GM12872 (cell line): Measurements from ENCODE around the gene DAPK2.

Source experiments
- TF ChIP-seq, protein P1 (sequence below): IDR thresholded peaks from 3 replicates; pipeline ENCODE4 v1.5.1; 2011; ENCODE audit warnings: low read depth, mild to moderate bottlenecking, low read length, moderate library complexity; ENCODE audit not compliant: insufficient read depth

DAPK2 gene

DNA sequence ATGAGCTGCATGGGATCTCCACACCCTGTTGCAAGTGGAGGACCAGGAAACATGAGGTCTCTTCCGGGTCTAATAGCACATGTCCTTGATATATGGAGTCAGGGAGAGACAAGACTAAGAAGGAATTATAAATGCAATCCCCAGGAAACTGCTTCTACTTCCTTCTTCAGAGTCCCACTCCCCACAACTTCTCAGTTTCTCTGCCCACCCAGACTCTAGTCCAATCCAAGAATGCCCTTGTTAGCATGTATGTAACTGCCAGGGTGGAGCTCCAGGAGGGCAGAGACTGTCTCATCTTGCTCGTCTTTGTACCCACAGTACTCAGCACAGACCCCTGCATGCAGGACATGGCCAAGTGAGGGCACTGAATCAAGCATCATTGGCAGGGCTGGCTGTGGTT is 8.3 kb downstream of the DAPK2 start:
- TF ChIP-seq, protein P1, sequence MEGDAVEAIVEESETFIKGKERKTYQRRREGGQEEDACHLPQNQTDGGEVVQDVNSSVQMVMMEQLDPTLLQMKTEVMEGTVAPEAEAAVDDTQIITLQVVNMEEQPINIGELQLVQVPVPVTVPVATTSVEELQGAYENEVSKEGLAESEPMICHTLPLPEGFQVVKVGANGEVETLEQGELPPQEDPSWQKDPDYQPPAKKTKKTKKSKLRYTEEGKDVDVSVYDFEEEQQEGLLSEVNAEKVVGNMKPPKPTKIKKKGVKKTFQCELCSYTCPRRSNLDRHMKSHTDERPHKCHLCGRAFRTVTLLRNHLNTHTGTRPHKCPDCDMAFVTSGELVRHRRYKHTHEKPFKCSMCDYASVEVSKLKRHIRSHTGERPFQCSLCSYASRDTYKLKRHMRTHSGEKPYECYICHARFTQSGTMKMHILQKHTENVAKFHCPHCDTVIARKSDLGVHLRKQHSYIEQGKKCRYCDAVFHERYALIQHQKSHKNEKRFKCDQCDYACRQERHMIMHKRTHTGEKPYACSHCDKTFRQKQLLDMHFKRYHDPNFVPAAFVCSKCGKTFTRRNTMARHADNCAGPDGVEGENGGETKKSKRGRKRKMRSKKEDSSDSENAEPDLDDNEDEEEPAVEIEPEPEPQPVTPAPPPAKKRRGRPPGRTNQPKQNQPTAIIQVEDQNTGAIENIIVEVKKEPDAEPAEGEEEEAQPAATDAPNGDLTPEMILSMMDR = no peak

DNA sequence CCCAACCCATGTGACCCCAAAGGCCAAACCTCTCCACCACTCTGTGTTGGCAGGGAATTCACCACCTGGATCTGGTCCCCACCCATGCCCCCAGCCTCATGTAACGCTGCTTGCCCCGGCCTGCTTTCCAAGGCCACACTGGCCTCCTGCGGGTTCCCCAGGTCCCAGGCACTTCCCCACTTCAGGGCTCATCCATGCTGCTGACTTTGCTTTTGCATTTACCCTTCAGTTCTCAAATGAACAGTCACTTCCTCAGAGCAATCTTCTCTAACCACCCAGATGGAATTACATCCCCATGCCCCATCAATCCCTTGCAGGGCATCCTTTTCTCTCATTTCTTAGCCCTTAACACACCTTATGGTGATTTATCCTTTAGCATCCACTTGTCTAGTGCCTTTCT is 9.2 kb downstream of the DAPK2 start:
- TF ChIP-seq, protein P1 = no peak

DNA sequence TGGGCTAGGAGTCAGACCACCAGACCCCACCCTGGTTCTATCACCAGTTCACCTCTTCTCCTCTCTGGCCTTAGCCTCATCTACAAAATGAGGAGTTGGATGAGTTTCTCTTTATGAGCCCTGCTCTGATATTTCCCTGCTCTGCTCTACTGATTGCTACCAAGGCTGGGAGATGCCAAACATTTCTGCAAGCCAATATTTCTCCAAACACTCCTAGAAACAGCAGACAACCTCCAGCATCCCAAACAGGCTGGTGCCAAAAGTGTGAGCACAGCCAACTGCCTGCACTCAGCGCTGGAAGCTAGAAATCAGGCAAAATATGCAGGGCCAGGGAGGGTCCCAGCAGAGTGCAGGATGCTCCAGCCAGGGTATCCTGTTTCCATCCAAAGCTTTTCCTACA is 10.8 kb downstream of the DAPK2 start:
- TF ChIP-seq, protein P1 = no peak

DNA sequence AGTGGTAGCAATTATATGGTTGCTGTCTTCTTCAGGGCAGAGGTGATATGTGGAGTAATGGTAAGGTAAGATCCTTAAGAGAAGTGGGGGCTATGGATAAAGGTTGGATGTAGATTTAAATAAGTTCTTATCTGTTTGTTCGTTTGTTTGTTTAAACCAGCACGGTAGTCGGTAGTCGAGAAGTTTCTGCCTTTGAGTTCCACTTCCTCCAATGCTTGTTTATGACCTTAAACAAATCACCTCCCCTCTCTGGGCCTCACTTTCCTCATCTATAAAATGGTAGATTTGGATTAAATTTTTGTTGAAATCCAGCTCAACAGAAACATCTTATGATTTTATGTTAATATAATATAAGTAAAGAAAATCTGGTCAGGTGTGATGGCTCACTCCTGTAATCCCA is 11.8 kb downstream of the DAPK2 start:
- TF ChIP-seq, protein P1 = no peak

DNA sequence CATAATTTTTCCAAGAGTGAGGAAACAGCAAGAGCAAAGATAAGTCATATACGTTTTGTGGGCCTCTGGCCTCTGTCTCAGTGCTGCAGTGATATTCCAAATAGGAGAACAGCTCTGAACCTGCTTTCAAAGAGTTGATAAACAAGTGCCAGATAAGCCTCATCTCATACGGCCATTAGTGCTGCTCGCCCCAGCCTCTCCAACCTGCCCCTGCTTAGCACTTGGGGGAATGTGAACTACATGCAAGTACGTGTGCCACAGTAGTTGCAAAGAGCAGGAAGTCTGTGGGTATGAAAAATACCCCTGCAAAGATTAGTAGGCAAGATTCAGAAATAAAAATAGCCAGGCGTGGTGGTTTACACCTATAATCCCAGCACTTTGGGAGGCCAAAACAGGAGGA is 14.0 kb downstream of the DAPK2 start:
- TF ChIP-seq, protein P1 = no peak

DNA sequence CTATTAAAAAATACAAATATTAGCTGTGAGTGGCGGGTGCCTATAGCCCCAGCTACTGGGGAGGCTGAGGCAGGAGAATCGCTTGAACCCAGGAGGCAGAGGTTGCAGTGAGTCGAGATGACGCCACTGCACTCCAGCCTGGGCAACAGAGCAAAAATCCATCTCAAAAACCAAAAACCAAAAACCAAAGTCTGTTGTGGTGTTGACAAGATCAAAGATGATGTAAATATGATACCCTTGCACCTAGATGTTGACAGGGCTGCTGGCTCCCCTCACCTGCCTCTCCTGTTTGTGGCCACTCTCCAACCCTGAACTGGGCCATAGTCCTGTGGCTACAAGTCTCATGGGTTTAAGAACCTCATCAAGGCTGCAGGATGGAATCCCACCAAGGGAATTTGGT is 16.2 kb downstream of the DAPK2 start:
- TF ChIP-seq, protein P1 = no peak

DNA sequence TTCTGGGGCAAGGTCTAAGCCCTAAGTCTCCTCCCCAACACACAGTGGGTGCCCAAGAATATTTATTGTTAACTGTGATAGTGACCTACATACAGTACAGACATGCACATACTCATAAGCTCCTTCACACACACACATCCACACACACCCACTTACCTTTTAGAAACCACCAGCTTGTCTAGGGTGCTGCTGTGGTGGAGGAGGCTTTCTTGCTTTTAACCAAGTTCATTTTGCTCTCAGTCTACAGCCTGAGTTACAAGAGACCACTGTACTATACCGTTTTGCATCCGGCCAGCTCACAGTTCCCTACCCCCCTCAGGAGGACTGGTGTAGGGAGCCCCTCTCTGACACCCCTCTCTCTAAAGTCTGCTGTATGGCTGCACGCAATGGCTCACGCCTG is 16.7 kb downstream of the DAPK2 start:
- TF ChIP-seq, protein P1 = no peak

DNA sequence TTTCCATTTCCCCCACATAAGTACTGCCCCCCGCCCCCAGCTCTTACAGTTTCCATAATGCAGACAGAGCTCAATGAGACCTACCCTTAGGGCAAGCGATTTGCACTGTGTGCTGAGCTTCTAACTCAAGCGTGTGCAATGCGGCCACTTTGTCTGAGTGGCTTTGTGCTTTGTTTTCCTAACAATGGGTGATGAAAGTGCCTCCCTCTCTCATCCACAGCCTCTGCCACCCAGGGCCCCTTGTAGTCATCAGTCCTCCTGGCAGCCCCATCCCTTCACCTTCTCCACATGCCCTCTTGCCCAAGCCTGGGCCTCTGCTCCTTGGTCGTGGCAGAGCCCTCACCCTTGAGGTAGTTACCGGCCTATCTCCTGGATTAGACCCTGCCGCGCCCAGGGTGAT is 17.2 kb downstream of the DAPK2 start:
- TF ChIP-seq, protein P1 = no peak
